Activated B cell treated with CpG ODN at 0.5 μM for 24 hours (primary cell): Measurements from ENCODE around the gene KIF26B. TPM values are rescaled to one million over a fixed set of nuclear protein-coding genes. Genes with fewer than 3 reads are reported as not detected.

Experiments used
- ATAC-seq: fragments of 200-7000 bp; cut with Tn5 transposase; one replicate; pipeline ENCODE4 v1.10.0; 2021; ENCODE audit warnings: low read depth, mild to moderate bottlenecking, moderate library complexity
- CTCF ChIA-PET: fragments of 350-600 bp; sonication (Branson Sonifier 250); formaldehyde crosslinking; loops from one replicate; lab custom pipeline; 2021; ENCODE audit warnings: antibody characterized with exemption; lab: Charles Lee
- POLR2A ChIA-PET: fragments of 350-600 bp; sonication (Branson Sonifier 250); formaldehyde crosslinking; loops from one replicate; lab custom pipeline; 2021; ENCODE audit warnings: antibody characterized with exemption; lab: Charles Lee
- DNase-seq: peaks from one replicate; pipeline ENCODE4 v3.0.0; 2022
- H3K27ac Mint-ChIP-seq: one replicate; pipeline ENCODE4 v1.8.0; 2020; ENCODE audit warnings: mixed read lengths
- H3K27me3 Mint-ChIP-seq: one replicate; pipeline ENCODE4 v1.8.0; 2021; ENCODE audit warnings: mixed read lengths
- H3K36me3 Mint-ChIP-seq: one replicate; pipeline ENCODE4 v1.8.0; 2021; ENCODE audit warnings: low read depth, mixed read lengths
- H3K4me1 Mint-ChIP-seq: one replicate; pipeline ENCODE4 v1.8.0; 2021; ENCODE audit warnings: mixed read lengths
- H3K4me3 Mint-ChIP-seq: one replicate; pipeline ENCODE4 v1.8.0; 2020; ENCODE audit warnings: mild to moderate bottlenecking, mixed read lengths
- H3K9me3 Mint-ChIP-seq: one replicate; pipeline ENCODE4 v1.8.0; 2020; ENCODE audit warnings: mixed read lengths
- CTCF ChIP-seq: fragments of 200-600 bp; IDR thresholded peaks from one replicate; pipeline ENCODE4 v1.8.0; 2022; ENCODE audit warnings: antibody characterized with exemption, mild to moderate bottlenecking
- intact Hi-C: fragments of 100-400 bp; cut with micrococcal nuclease; formaldehyde crosslinking; loops from one replicate; pipeline ENCODE4 v1.15.1; 2024
- total RNA-seq: library from RNA; stranded (reverse); gene quantifications from 2 replicates; pipeline ENCODE4 v1.2.3, GENCODE V29; 2022

KIF26B gene
- total RNA-seq, 1 donor from 2014 or later, result 1.7 TPM

DNA sequence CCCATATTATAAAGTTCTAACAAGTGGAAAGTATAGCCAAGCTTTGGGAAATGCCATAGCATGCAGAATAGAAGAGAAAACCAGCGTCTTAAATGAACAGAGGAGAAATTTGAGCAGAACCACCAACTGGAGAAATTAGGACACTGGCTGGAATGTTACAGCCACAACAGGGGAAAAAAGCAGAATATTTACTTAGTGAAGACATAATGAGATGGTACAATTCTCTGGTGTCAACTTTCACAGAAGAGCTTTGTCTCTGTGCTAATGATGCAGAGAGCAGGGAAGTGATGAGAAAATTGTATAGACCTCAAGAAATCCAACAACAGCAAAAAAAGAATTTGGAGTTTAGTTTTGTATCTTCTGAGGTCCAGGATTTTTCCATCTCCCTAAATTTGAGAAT is 249.7 kb downstream of the KIF26B start:
- no peak overlapping the region for H3K4me3 Mint-ChIP-seq
- no peak for TF ChIP-seq CTCF
- H3K27me3 Mint-ChIP-seq, result peaks cover 5% of the 10 kb centered on the region
- DNase-seq, result no peak
- H3K36me3 Mint-ChIP-seq, result no peaks in the 10 kb centered on the region
- intact Hi-C loops, result no loop called here
- no peak overlapping the region for H3K27ac Mint-ChIP-seq
- H3K4me1 Mint-ChIP-seq, result no peaks in the 10 kb centered on the region
- ChIA-PET CTCF (no interaction called here), POLR2A (no interaction called here)
- no peak for ATAC-seq
- H3K9me3 Mint-ChIP-seq, result no peaks in the 10 kb centered on the region

- intact Hi-C loops, result no loop called here
- no peak for ATAC-seq
- no peak for DNase-seq
- CTCF ChIA-PET, result no interaction called here
- Mint-ChIP-seq H3K36me3 (no peaks in the 10 kb centered on the region), H3K4me1 (no peaks in the 10 kb centered on the region), H3K9me3 (no peaks in the 10 kb centered on the region), H3K27me3 (peaks cover 5% of the 10 kb centered on the region), H3K27ac (no peak overlapping the region), H3K4me3 (no peak overlapping the region)
- POLR2A ChIA-PET, result no interaction called here
- TF ChIP-seq CTCF, result no peak
Observed at GRCh38 chr1:245404952-245405351, 250.2 kb downstream of the KIF26B start.

- CTCF ChIA-PET, result no interaction called here
- intact Hi-C loops, result no loop called here
- ATAC-seq (no peak), DNase-seq (no peak)
- H3K27me3 Mint-ChIP-seq, result peaks cover 2% of the 10 kb centered on the region
- no peak overlapping the region for H3K27ac Mint-ChIP-seq
- no peaks in the 10 kb centered on the region for H3K4me1 Mint-ChIP-seq
- no peaks in the 10 kb centered on the region for H3K36me3 Mint-ChIP-seq
- H3K9me3 Mint-ChIP-seq, result no peaks in the 10 kb centered on the region
- no peak for TF ChIP-seq CTCF
- no peak overlapping the region for H3K4me3 Mint-ChIP-seq
- POLR2A ChIA-PET, result no interaction called here
Observed at GRCh38 chr1:245406426-245406825, 251.6 kb downstream of the KIF26B start.

- no peak overlapping the region for H3K27ac Mint-ChIP-seq
- DNase-seq (no peak), ATAC-seq (no peak)
- no peak overlapping the region for H3K4me3 Mint-ChIP-seq
- TF ChIP-seq CTCF, result no peak
- no peaks in the 10 kb centered on the region for H3K4me1 Mint-ChIP-seq
- intact Hi-C loops, result no loop called here
- ChIA-PET POLR2A (no interaction called here), CTCF (no interaction called here)
- H3K9me3 Mint-ChIP-seq, result no peaks in the 10 kb centered on the region
- no peaks in the 10 kb centered on the region for H3K27me3 Mint-ChIP-seq
- no peaks in the 10 kb centered on the region for H3K36me3 Mint-ChIP-seq
Observed at GRCh38 chr1:245407983-245408382, 253.2 kb downstream of the KIF26B start.

DNA sequence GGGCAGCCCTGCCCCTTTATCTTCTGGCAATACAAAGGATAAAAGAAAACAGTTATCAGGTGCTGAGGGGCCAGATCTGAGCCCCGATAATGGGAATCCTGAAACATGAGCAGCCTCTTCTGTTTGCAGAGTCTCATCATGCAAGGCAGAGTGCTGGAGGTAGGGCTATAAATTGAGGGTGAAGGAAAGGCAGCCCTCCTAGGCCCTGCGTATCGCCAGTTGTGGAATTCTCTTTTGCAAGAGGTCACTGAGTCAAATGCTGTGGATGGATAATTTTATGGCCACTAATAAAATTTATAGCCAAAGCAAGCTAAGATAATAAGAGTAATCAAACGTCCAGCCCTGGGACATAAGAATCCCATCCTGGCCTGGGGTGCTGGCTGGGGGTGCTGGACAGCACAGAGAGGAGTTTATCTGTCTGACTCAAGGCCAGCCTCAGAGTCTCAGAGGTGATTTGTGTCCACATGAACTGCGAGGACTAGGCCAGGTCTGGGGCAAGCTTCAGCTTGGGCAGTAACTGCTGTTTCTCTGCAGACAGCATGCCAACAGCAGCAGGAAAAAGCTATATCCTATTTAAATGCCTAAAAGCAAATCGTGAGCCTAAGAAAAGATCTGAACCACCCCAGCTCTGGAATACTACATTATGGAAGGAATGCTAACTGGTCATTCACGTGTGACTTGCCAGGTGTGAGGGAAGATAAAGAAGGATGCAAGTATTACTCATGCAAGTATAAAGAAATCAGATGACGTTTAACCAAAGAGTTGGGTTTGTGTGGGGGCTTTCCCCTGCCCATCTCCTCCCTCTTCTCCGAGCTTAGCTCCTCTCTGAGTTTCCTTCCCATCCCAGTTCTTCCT is 254.8 kb downstream of the KIF26B start:
- intact Hi-C loops, result no loop called here
- ChIA-PET POLR2A (no interaction called here), CTCF (no interaction called here)
- TF ChIP-seq CTCF, result no peak
- Mint-ChIP-seq H3K4me1 (no peaks in the 10 kb centered on the region), H3K9me3 (no peaks in the 10 kb centered on the region), H3K27ac (no peak overlapping the region), H3K36me3 (no peaks in the 10 kb centered on the region), H3K4me3 (no peak overlapping the region), H3K27me3 (no peaks in the 10 kb centered on the region)
- ATAC-seq (no peak), DNase-seq (no peak)
